Endothelial cell of umbilical vein (primary cell): Measurements from ENCODE around the gene FBXL13.

ENCODE experiments used
- EZH2 ChIP-seq: IDR thresholded peaks from 2 replicates; pipeline ENCODE4 v1.6.1; 2012; ENCODE audit warnings: borderline replicate concordance, low read depth, mild to moderate bottlenecking, moderate library complexity, low read length, inconsistent platforms; ENCODE audit not compliant: severe bottlenecking
- FOS ChIP-seq: IDR thresholded peaks from 2 replicates; pipeline ENCODE4 v1.6.1; 2011; ENCODE audit warnings: mild to moderate bottlenecking, low read length, moderate library complexity, borderline replicate concordance; ENCODE audit not compliant: insufficient read depth
- MYC ChIP-seq: IDR thresholded peaks from one replicate; pipeline ENCODE4 v1.6.1; 2011; ENCODE audit warnings: mild to moderate bottlenecking, low read depth, low read length
- POLR2A ChIP-seq: IDR thresholded peaks from 2 replicates; pipeline ENCODE4 v1.6.1; 2012; ENCODE audit warnings: low read depth, mild to moderate bottlenecking, control low read depth, low read length
- POLR2AphosphoS5 ChIP-seq: IDR thresholded peaks from 2 replicates; pipeline ENCODE4 v1.6.1; 2012; ENCODE audit warnings: low read depth, mild to moderate bottlenecking, control low read depth, low read length, moderate library complexity; ENCODE audit not compliant: insufficient read depth
- TF ChIP-seq, protein P1 (sequence below), 2 donors: IDR thresholded peaks; 1 replicate in 1 of 2; 2 replicates in 1 of 2; pipeline ENCODE4 v1.5.1; 2011; ENCODE audit warnings: low read length in 2 of 2, mild to moderate bottlenecking in 2 of 2, moderate library complexity in 2 of 2, control low read depth in 1 of 2, inconsistent platforms in 1 of 2, low read depth in 1 of 2; ENCODE audit not compliant: insufficient read depth in 1 of 2; ENCODE audit errors: extremely low read depth in 1 of 2
- TF ChIP-seq, protein P2 (sequence below): IDR thresholded peaks from 2 replicates; pipeline ENCODE4 v1.6.1; 2011; ENCODE audit not compliant: insufficient read depth, insufficient read length

DNA sequence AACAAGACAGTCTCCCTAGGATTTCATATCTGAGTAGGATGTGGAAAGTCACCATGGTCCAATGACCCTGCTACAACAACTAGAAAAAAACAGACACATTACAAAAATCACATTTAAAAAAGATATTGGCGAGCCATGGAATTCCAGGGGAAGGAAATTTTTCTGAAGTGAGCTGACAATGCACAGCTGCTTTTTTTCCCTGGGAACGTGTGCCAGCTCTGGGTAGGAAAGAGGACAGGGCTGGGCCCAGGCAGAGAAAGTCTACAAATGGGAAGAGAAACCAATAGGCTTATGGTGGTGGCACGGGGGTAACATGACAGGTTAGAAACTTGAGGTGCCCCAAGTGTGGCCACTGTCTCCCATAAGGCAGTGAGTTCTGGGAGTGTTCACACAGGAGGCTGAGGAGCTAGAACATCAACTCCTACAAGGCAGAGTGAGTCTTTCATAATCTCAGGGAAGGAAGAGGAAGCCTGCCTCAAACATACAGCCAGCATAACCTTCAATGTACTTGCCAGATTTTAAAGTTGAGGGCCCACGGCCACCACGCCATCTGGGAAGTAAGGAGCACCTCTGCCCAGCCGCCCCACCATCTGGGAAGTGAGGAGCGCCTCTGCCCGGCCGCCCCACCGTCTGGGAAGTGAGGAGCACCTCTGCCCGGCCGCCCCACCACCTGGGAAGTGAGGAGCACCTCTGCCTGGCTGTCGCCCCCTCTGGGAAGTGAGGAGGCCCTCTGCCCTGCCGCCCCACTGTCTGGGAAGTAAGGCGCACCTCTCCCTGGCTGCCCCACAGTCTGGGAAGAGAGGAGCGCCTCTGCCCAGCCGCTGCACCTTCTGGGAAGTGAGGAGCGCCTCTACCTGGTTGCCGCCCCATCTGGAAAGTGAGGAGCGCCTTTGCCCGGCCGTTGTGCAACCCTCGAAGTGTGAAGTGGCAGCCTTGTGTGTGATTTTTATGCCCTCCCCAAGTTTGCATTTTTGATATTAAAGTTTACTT, 5.9 kb downstream of the FBXL13 start:
- TF ChIP-seq, protein P1, sequence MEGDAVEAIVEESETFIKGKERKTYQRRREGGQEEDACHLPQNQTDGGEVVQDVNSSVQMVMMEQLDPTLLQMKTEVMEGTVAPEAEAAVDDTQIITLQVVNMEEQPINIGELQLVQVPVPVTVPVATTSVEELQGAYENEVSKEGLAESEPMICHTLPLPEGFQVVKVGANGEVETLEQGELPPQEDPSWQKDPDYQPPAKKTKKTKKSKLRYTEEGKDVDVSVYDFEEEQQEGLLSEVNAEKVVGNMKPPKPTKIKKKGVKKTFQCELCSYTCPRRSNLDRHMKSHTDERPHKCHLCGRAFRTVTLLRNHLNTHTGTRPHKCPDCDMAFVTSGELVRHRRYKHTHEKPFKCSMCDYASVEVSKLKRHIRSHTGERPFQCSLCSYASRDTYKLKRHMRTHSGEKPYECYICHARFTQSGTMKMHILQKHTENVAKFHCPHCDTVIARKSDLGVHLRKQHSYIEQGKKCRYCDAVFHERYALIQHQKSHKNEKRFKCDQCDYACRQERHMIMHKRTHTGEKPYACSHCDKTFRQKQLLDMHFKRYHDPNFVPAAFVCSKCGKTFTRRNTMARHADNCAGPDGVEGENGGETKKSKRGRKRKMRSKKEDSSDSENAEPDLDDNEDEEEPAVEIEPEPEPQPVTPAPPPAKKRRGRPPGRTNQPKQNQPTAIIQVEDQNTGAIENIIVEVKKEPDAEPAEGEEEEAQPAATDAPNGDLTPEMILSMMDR (IDR thresholded peaks at IDR 0.05; ENCODE audit: extremely low read depth in 1 of 2, insufficient read depth in 1 of 2, low read depth in 1 of 2, low read length in 2 of 2): no peak
- TF ChIP-seq EZH2 (no peak), POLR2AphosphoS5 (no peak), POLR2A (no peak), FOS (no peak), MYC (no peak)
- TF ChIP-seq, protein P2, sequence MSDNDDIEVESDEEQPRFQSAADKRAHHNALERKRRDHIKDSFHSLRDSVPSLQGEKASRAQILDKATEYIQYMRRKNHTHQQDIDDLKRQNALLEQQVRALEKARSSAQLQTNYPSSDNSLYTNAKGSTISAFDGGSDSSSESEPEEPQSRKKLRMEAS: no peak
